HG03442 (cell line): Measurements from ENCODE around the gene RFX4.
"Not testable (repeated sequence)": the region's sequence is repeated elsewhere in the genome, so short reads cannot be mapped to it uniquely, and the experiment has no call there.

Experiments used
- ATAC-seq: cut with Tn5 transposase; IDR thresholded peaks from one replicate; pipeline ENCODE4 v1.9.1; 2021; ENCODE audit warnings: mild to moderate bottlenecking, moderate library complexity; ENCODE audit not compliant: unreplicated experiment

Gene RFX4

GRCh38 chr12:106685381-106685780, 102.6 kb downstream of the RFX4 start:
- no peak for ATAC-seq

GRCh38 chr12:106687672-106688071, 104.9 kb downstream of the RFX4 start:
- no peak for ATAC-seq

GRCh38 chr12:106690569-106691305, 107.9 kb downstream of the RFX4 start:
- no peak for ATAC-seq

GRCh38 chr12:106692033-106692432, 109.2 kb downstream of the RFX4 start:
- ATAC-seq: not testable (repeated sequence)

GRCh38 chr12:106692896-106693820, 110.4 kb downstream of the RFX4 start:
- ATAC-seq: no peak

- no peak for ATAC-seq
These were observed 113.3 kb downstream of the RFX4 start for GRCh38 chr12:106696071-106696470.

- ATAC-seq: no peak
These were observed 114.0 kb downstream of the RFX4 start for GRCh38 chr12:106696681-106697417.

GRCh38 chr12:106704081-106704480, 121.3 kb downstream of the RFX4 start:
- ATAC-seq: no peak

GRCh38 chr12:106705971-106706370, 123.2 kb downstream of the RFX4 start:
- no peak for ATAC-seq

GRCh38 chr12:106709068-106709511, 126.3 kb downstream of the RFX4 start:
- ATAC-seq: no peak

- ATAC-seq: no peak
These were observed 127.5 kb downstream of the RFX4 start for GRCh38 chr12:106710143-106710893.

- no peak for ATAC-seq
These were observed 128.5 kb downstream of the RFX4 start for GRCh38 chr12:106711316-106711715.

- ATAC-seq: no peak
These were observed 130.0 kb downstream of the RFX4 start for GRCh38 chr12:106712768-106713167.

GRCh38 chr12:106714926-106715325, 132.1 kb downstream of the RFX4 start:
- no peak for ATAC-seq

- ATAC-seq: no peak
These were observed 132.8 kb downstream of the RFX4 start for GRCh38 chr12:106715582-106715981.

GRCh38 chr12:106717673-106718072, 134.9 kb downstream of the RFX4 start:
- no peak for ATAC-seq

- no peak for ATAC-seq
These were observed 137.1 kb downstream of the RFX4 start for GRCh38 chr12:106719879-106720278.

GRCh38 chr12:106720696-106721095, 137.9 kb downstream of the RFX4 start:
- no peak for ATAC-seq

- no peak for ATAC-seq
These were observed 139.1 kb downstream of the RFX4 start for GRCh38 chr12:106721915-106722314.

GRCh38 chr12:106722837-106723236, 140.0 kb downstream of the RFX4 start:
- ATAC-seq: no peak
